Panc1 (cell line): ENCODE measurements around the gene CCDC154.

Experiments
- CTCF ChIP-seq: fragments of 450-650 bp; IDR thresholded peaks from 2 replicates; pipeline ENCODE4 v1.5.1; 2017; ENCODE audit warnings: mild to moderate bottlenecking
- POLR2AphosphoS5 ChIP-seq: IDR thresholded peaks from 2 replicates; pipeline ENCODE4 v1.6.1; 2012; ENCODE audit warnings: mild to moderate bottlenecking, low read depth, low read length, moderate library complexity

- TF ChIP-seq CTCF (no peak), POLR2AphosphoS5 (no peak)
Measured at GRCh38 chr16:1456951-1457350, 12.6 kb upstream of the CCDC154 start.
